Astrocyte of the cerebellum (primary cell): Measurements from ENCODE around the gene CYB5R3.
"Not testable (repeated sequence)": the region's sequence is repeated elsewhere in the genome, so short reads cannot be mapped to it uniquely, and the experiment has no call there.

ENCODE experiments used
- DNase-seq: peaks from one replicate; pipeline ENCODE4 v3.0.0-alpha.2; 2011; ENCODE audit warnings: low read depth
- H3K4me3 ChIP-seq: 2 replicates; pipeline ENCODE4 v1.5.1; 2011; ENCODE audit warnings: mild to moderate bottlenecking, low read depth, low read length, moderate library complexity
- in situ Hi-C: cut with HindIII; loops from 2 replicates; pipeline ENCODE4 v1.10.0; 2017; ENCODE audit warnings: low sequenced_read_pairs
- TF ChIP-seq, protein P1 (sequence below): IDR thresholded peaks from 2 replicates; pipeline ENCODE4 v1.5.1; 2012; ENCODE audit warnings: low read length, low read depth, moderate library complexity, mild to moderate bottlenecking; ENCODE audit errors: missing control alignments

Gene CYB5R3

DNA sequence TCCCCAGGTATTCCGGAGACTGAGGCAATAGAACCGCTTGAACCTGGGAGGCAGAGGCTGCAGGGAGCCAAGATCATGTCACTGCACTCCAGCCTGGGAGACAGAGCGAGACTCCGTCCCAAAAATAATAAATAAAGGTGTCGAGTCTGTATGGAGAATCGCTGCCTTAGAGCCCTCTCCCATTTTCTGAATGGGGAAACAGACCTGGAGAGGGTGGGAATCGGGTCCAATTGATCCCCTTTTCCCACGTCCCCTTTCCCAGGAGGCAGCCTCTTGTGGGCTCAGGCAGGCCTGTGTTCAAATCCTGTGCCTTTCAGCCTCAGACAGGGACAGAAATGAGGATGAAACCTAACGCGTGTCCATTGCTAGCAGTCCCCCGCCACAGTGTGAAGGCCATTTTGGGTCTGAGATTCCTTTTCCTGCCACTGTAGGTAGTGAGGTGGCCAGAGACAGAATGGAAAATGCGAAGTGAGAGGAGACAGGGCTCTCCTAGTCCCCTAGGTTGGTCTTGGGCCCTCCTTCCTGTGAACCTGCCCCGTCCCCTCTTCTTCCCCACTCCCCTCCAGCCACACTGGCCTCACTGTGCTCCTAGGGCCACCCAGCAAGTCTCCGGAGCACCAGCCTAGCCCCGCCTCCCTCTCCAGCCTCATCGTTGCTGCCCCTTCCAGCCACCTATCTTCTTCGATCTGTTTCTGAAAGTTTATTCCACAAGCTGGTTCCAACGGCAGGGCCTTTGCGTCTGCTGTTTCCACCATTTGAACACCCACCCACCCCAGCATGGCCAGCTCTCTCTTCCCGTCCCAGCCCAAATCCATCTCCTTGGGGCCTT, 31.8 kb downstream of the CYB5R3 start:
- in situ Hi-C loops = no loop called here
- no peak for DNase-seq
- H3K4me3 ChIP-seq = no peak overlapping the region

DNA sequence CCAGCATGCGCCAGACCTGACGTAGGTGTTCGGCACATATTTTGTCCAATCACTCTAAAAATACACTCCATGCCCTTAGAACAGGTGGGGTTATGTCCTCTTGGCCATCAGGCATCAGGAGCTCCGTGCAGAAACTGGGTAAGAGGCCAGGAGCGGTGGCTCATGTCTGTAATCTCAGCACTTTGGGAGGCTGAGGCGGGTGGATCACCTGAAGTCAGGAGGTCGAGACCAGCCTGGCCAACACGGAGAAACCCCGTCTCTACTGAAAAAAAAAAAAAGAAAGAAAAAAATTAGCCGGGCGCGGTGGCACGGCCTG, 33.4 kb downstream of the CYB5R3 start:
- DNase-seq, in situ Hi-C loops: not testable (repeated sequence)

More for the DNA sequence above, 31.8 kb downstream of the CYB5R3 start:
- TF ChIP-seq, protein P1, sequence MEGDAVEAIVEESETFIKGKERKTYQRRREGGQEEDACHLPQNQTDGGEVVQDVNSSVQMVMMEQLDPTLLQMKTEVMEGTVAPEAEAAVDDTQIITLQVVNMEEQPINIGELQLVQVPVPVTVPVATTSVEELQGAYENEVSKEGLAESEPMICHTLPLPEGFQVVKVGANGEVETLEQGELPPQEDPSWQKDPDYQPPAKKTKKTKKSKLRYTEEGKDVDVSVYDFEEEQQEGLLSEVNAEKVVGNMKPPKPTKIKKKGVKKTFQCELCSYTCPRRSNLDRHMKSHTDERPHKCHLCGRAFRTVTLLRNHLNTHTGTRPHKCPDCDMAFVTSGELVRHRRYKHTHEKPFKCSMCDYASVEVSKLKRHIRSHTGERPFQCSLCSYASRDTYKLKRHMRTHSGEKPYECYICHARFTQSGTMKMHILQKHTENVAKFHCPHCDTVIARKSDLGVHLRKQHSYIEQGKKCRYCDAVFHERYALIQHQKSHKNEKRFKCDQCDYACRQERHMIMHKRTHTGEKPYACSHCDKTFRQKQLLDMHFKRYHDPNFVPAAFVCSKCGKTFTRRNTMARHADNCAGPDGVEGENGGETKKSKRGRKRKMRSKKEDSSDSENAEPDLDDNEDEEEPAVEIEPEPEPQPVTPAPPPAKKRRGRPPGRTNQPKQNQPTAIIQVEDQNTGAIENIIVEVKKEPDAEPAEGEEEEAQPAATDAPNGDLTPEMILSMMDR = no peak

DNA sequence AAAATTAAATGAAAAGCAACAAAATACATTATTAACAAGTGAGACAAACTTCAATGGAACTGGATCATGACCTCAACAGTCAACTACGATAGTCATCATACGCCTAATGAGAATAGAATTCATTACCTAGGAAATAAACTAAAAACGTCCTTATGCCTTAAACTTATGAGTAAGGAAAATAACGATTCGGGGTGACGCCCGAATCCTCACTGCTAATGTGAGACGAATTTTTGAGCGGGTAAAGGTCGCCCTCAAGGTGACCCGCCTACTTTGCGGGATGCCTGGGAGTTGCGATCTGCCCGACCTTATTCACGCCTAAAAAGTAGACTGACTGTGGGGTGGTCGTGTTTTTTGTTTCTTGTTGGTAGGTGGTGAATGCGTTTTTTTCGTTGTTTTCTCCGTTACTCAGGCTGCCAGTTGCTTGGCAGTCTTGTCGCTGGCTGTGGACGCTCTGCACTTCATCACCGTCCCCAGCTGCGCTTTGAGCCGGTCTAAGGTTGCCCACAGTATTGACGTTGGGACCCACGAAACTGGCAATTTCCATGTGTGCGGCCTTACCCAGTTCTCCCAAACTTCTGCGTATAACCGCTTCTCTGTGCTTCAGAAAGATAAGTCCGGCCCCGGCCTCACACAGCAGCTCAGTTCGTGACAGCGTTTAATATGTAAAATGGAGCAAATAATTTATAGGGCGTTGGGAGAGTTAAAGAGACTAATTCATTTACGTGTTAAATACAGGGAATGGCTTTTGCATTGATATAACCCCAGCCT, 33.9 kb downstream of the CYB5R3 start:
- TF ChIP-seq, protein P1 = no peak
- in situ Hi-C loops = no loop called here
- peak; percentile 99 for DNase-seq
- H3K4me3 ChIP-seq = peak overlapping the region; percentile 86

More for the DNA sequence above, 33.4 kb downstream of the CYB5R3 start:
- not testable (repeated sequence) for H3K4me3 ChIP-seq

DNA sequence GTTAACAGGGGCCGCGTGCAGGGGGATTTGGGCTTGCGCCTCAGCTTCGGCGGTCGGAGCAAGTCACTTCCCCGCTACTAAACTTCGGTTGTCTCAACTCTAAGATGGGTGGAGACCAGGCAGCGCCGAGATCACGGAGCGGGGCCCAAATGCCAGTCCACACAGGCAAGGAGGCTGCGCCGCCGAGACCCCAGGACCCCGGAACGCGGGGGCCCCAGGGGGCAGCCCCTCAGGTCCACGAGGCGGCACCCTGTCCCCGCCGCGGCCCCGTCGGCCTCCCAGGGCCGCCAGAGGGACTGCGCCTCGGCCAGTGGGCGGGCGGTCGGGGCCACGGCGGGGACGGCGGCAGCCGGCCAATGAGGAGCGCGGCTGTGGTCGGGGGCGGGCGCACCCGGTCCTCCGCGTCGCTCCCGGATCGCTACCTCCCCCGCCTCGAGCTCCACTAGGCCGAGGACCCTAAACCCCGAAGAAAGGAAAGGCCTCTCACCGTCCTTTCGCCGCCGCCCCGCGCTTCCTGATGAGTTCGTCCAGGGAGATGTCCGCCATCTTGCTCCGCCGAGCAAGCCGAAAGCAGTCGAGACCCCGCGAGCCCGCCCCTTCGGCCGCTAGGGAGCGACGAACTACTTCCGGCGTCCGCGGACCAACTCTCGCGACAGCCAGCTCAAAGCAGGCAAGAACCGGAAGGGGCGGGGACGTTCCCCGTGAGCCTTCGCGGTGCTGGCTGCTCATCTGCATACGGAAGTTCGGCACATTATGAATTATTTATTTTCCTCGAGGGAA, 34.7 kb downstream of the CYB5R3 start, which contains the start of gene POLDIP3:
Gene POLDIP3, minus strand, starts transcription at position 572 of the 780 bp plus-strand sequence. Its CDS starts 26 bp downstream, at position 546.
- TF ChIP-seq, protein P1 = peak; percentile 32
- peak; percentile 97 for DNase-seq
- in situ Hi-C loops = no loop called here
- H3K4me3 ChIP-seq = peak within 1 kb of the TSS; percentile 86

DNA sequence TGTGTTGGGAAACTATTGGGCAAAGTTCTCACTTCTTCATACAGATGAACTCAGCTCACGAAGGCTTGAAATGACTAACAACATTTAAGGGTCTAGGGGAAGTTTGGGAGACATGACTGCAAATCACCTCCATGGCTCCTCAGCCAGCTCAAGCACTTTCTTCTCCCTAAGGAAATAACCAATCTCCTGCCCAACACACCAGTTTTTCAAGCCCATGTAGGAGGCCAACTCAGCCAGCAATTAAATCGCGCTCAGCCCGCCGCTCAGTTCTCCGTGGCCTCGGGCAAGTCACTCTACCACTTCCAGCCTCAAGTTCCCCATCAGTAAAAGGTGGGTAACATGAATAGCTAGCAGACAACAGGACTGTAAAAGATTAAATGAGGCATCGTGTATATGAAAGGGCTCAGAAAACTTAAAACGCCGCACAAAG, 35.3 kb downstream of the CYB5R3 start:
- DNase-seq = no peak
- TF ChIP-seq, protein P1 = no peak
- H3K4me3 ChIP-seq = peak overlapping the region; percentile 86
- in situ Hi-C loops = no loop called here

DNA sequence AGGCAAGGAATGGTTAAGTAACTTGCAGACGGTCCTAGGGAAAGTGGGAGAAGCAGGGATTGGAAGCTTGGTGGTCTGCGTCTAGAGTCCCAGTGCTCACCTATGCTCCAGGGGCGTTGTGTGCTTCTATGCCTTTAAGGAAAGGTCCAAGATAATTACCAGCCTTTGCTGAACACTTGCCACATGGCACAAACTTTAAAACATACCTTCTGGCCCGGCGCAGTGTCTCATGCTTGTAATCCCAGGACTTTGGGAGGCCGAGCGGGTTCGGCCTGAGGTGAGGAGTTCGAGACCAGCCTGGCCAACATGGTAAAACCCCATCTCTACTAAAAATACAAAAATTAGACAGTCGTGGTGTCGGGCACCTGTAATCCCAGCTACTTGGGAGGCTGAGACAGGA, 36.9 kb downstream of the CYB5R3 start:
- TF ChIP-seq, protein P1 = no peak
- in situ Hi-C loops = no loop called here
- DNase-seq = no peak
- H3K4me3 ChIP-seq = no peak overlapping the region
